HL-60/S4 treated with retinoic acid at 250 ng/mL for 4 days and 3 days (cell line): ENCODE measurements around the gene SLC39A5.
"Not testable (repeated sequence)": the region's sequence is repeated elsewhere in the genome, so short reads cannot be mapped to it uniquely, and the experiment has no call there.

ENCODE experiments used
- in situ Hi-C: fragments of 300-500 bp; cut with MboI; formaldehyde crosslinking; loops from 2 replicates; pipeline ENCODE4 v1.7.0; 2022; ENCODE audit warnings: low sequenced_read_pairs

The SLC39A5 gene

DNA sequence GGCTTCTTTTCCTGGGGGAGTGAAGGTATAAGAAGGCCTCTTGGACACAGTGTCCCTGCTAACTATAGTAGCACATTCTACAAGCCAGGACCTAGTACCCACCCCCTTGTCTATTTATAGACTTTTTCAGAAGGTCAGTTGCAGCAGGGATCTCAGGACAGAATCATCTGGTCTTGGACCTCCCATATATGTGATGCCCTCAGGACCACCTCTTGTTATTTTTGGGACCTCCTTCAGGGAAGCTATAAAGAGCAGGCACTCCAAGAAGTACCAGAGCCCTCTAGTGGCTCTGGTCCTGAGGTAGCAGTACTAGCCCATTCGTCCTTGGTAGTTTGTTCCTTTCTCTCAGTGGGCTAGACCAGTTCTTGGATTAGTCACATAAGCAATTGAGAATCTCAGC is 41.2 kb downstream of the SLC39A5 start:
- in situ Hi-C loops: no loop called here

DNA sequence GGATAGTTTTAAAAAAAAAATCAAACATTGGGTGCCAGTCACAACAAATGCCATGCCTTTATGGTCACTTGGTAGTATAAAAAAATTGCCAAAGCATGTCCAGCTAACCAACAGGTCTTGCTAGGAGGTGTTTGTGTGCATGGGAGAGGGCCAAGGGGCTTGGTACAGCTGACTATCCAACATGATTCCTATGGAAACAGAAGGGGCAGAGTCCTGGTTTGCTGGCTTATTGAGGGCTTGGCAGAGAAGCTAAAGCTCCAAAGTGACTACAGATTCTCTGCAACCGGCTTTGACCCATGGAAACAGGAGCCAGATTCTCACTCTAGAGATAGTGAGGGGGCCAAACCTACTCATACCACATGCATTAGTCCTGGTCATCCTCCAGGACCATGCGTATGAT is 42.6 kb downstream of the SLC39A5 start:
- in situ Hi-C loops: not testable (repeated sequence)

DNA sequence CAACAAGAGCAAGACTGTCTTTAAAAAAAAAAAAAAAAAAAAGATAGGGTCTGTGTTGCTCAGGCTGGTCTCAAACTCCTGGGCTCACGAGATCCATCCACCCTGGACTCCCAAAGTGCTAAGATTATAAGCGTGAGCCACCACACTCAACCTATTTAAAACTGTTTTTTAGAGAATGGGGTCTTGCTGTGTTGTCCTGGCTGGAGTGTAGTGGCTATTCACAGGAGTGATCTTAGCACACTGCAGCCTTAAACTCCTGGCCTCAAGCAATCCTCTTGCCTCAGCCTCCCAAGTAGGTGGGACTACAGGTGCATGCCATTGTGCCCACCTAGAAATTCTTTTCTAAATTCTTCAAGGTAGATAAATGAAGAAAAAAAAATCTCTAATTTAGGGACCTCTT is 44.4 kb downstream of the SLC39A5 start:
- in situ Hi-C loops: no loop called here

DNA sequence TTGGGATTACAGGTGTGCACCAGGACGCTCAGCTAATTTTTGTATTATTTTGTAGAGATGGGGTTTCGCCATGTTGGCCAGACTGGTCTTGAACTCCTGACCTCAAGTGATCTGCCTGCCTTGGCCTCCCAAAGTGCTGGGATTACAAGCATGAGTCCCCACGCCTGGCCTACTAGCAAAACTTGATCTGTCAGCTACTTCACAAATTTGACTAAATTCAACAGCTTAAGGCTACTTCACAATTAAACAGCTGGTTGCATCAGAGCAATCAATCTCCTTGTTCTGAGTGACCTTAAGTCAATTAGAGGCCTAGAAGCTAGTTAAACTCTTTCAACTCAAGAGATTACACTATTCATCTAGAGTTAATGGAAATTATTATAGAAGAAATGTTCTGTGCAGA is 49.1 kb downstream of the SLC39A5 start:
- in situ Hi-C loops: no loop called here

GRCh38 chr12:56280849-56281248 is 51.0 kb downstream of the SLC39A5 start:
- in situ Hi-C loops: no loop called here

DNA sequence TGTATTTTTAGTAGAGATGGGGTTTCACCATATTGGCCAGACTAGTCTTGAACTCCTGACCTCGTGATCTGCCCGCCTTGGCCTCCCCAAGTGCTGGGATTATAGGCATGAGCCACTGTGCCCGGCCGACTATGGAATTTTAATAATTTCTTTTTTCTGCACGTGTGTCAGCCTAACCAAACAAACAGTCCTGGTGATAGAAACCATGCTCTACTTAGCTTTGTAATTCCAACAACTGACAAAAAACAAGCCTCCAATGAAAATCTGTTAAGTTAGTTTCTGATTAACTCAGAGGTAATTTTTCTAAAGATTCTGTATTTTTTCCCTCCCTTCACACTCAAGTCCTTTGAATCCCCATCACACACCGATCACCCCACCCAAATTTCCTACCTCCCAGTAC is 52.2 kb downstream of the SLC39A5 start:
- in situ Hi-C loops: no loop called here

GRCh38 chr12:56282579-56282978 is 52.7 kb downstream of the SLC39A5 start:
- in situ Hi-C loops: no loop called here

DNA sequence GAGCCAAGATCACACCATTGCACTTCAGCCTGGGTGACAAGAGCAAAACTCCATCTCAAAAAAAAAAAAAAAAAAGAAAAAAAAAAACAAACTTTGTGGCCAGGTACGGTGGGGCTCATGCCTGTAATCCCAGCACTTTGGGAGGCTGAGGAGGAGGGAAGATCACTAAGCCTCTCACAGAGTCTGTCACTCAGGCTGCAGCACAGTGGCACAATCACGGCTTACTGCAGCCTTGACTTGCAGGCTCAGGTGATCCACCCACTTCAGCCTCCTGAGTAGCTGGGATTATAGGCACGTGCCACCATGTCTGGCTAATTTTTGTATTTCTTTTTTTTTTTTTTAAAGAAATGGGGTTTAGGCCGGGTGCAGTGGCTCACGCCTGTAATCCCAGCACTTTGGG is 54.4 kb downstream of the SLC39A5 start:
- in situ Hi-C loops: not testable (repeated sequence)

GRCh38 chr12:56286044-56286830 is 56.4 kb downstream of the SLC39A5 start:
- in situ Hi-C loops: no loop called here
